ENCODE results near the gene DISP2.

The DISP2 gene

GRCh38 chr15:40427188-40427587, 69.2 kb downstream of the DISP2 start:
- DNase-seq: no peak

GRCh38 chr15:40428185-40428584, 70.2 kb downstream of the DISP2 start:
- no peak for DNase-seq
